CD14-positive monocyte (primary cell): ENCODE results near the gene MAP7. TPM values are rescaled to one million over a fixed set of nuclear protein-coding genes. Genes with fewer than 3 reads are reported as not detected.

Experiments
- DNase-seq, 3 donors: peaks; one replicate each; pipeline ENCODE4 v3.0.0-alpha.2; 2011 to 2022
- H2AFZ ChIP-seq: 2 replicates; pipeline ENCODE4 v1.6.0; 2012; ENCODE audit warnings: mild to moderate bottlenecking, low read depth, low read length, inconsistent platforms; ENCODE audit not compliant: insufficient read depth, poor library complexity, severe bottlenecking
- H3K27ac ChIP-seq, 2 donors: 1 replicate in 1 of 2; 2 replicates in 1 of 2; pipeline ENCODE4 v1.5.1; 2012 to 2013; ENCODE audit warnings: low read length in 2 of 2, control low read depth in 1 of 2, inconsistent platforms in 1 of 2, low read depth in 1 of 2, mild to moderate bottlenecking in 1 of 2
- H3K27me3 ChIP-seq, 2 donors: one replicate each; pipeline versions ENCODE4 v1.6.0 to v1.6.1; 2011 to 2013; ENCODE audit warnings: low read length in 2 of 2; ENCODE audit not compliant: control insufficient read depth in 2 of 2, insufficient read depth in 2 of 2
- H3K36me3 ChIP-seq, 2 donors: replicated peaks in 1 of 2; 1 replicate in 1 of 2; 2 replicates in 1 of 2; pipeline versions ENCODE4 v1.5.1 to v1.6.1; 2012 to 2013; ENCODE audit warnings: low read length in 2 of 2, control low read depth in 1 of 2, inconsistent platforms in 1 of 2, mild to moderate bottlenecking in 1 of 2; ENCODE audit not compliant: insufficient read depth in 2 of 2, control insufficient read depth in 1 of 2
- H3K4me1 ChIP-seq, 2 donors: 1 replicate in 1 of 2; 2 replicates in 1 of 2; pipeline versions ENCODE4 v1.5.1 to v1.6.1; 2012 to 2013; ENCODE audit warnings: low read length in 2 of 2, control low read depth in 1 of 2, inconsistent platforms in 1 of 2, mild to moderate bottlenecking in 1 of 2, moderate library complexity in 1 of 2; ENCODE audit not compliant: insufficient read depth in 2 of 2, control insufficient read depth in 1 of 2
- H3K4me2 ChIP-seq: replicated peaks from 2 replicates; pipeline ENCODE3; 2012; ENCODE audit warnings: low read length, moderate library complexity, mild to moderate bottlenecking; ENCODE audit not compliant: poor library complexity, severe bottlenecking; ENCODE audit errors: extremely low read depth
- H3K4me3 ChIP-seq, 3 experiments: fragments of 200-600 bp in 1 of 3; sonication (generic) in 1 of 3; replicated peaks in 1 of 3; 1 replicate in 2 of 3; 2 replicates in 1 of 3; pipeline ENCODE4 v1.5.1; 2011 to 2013; ENCODE audit warnings: low read length in 3 of 3, mild to moderate bottlenecking in 3 of 3, control low read depth in 2 of 3, low read depth in 2 of 3, inconsistent platforms in 1 of 3, moderate library complexity in 1 of 3
- H3K79me2 ChIP-seq: 2 replicates; pipeline ENCODE4 v1.6.0; 2012; ENCODE audit warnings: mild to moderate bottlenecking, control low read depth, inconsistent platforms, low read length, moderate library complexity; ENCODE audit not compliant: insufficient read depth
- H3K9ac ChIP-seq: 2 replicates; pipeline ENCODE4 v1.6.0; 2017; ENCODE audit warnings: low read length, mild to moderate bottlenecking; ENCODE audit not compliant: insufficient read depth, poor library complexity, severe bottlenecking
- H3K9me3 ChIP-seq, 2 donors: replicated peaks in 1 of 2; 1 replicate in 1 of 2; 2 replicates in 1 of 2; pipeline versions ENCODE4 v1.5.1 to v1.6.1; 2012 to 2013; ENCODE audit warnings: low read length in 2 of 2, control low read depth in 1 of 2; ENCODE audit not compliant: control insufficient read depth in 1 of 2, insufficient read depth in 1 of 2
- H4K20me1 ChIP-seq: 2 replicates; pipeline ENCODE4 v1.6.0; 2012; ENCODE audit warnings: mild to moderate bottlenecking, low read length, control low read depth, moderate library complexity; ENCODE audit not compliant: insufficient read depth
- H3K27ac Mint-ChIP-seq, 7 donors: one replicate each; pipeline ENCODE4 v1.8.0; 2020; ENCODE audit warnings: mild to moderate bottlenecking in 7 of 7, mixed read lengths in 7 of 7, moderate library complexity in 6 of 7, inconsistent platforms in 2 of 7
- H3K27me3 Mint-ChIP-seq, 3 donors: one replicate each; pipeline ENCODE4 v1.8.0; 2021 to 2022; ENCODE audit warnings: low read depth in 3 of 3, mild to moderate bottlenecking in 3 of 3, mixed read lengths in 3 of 3, moderate library complexity in 3 of 3, inconsistent platforms in 1 of 3
- H3K36me3 Mint-ChIP-seq, 2 donors: one replicate each; pipeline ENCODE4 v1.8.0; 2020; ENCODE audit warnings: mixed read lengths in 2 of 2, inconsistent platforms in 1 of 2, mild to moderate bottlenecking in 1 of 2
- H3K4me1 Mint-ChIP-seq: one replicate; pipeline ENCODE4 v1.8.0; 2020; ENCODE audit warnings: mild to moderate bottlenecking, mixed read lengths
- H3K4me3 Mint-ChIP-seq, 2 donors: one replicate each; pipeline ENCODE4 v1.8.0; 2020; ENCODE audit warnings: mild to moderate bottlenecking in 2 of 2, mixed read lengths in 2 of 2, moderate library complexity in 1 of 2
- H3K9me3 Mint-ChIP-seq, 7 donors: one replicate each; pipeline ENCODE4 v1.8.0; 2020 to 2022; ENCODE audit warnings: mixed read lengths in 7 of 7, mild to moderate bottlenecking in 6 of 7, moderate library complexity in 6 of 7, inconsistent platforms in 2 of 7
- CTCF ChIP-seq: fragments of 200-600 bp; IDR thresholded peaks from one replicate; pipeline ENCODE4 v1.8.0; 2022; ENCODE audit warnings: antibody characterized with exemption, mild to moderate bottlenecking
- WGBS: methylation state at CpG from one replicate; pipeline ENCODE4 v1.1.5; 2013; ENCODE audit warnings: missing lambda C conversion rate; ENCODE audit not compliant: insufficient coverage; 5-methylcytosine and 5-hydroxymethylcytosine counted together
- intact Hi-C, 2 donors: fragments of 100-400 bp; cut with micrococcal nuclease; formaldehyde crosslinking; loops; one replicate each; pipeline versions ENCODE4 v1.15.0 to v1.15.1; 2023
- polyA plus RNA-seq, 3 donors: library from polyadenylated mRNA; depleted of rRNA in 1 of 3; unstranded in 2 of 3; stranded (reverse) in 1 of 3; fragments of 300-500 nt in 2 of 3; fragments of >200 nt in 1 of 3; fragmentation: Illumina TruSeq in 2 of 3; gene quantifications; 1 replicate in 2 of 3; 2 replicates in 1 of 3; pipeline ENCODE4 v1.2.3, GENCODE V29; 2012 to 2021

MAP7 gene
- polyA plus RNA-seq, 3 donors, result 0.67 to 1.6 (median 1.2) TPM

- Mint-ChIP-seq H3K4me3 (no peak overlapping the region), H3K4me1 (peaks cover 26% of the 10 kb centered on the region), H3K9me3 (peaks cover 0 to 2% (median 0%) of the 10 kb centered on the region in 7 donors), H3K36me3 (no peaks in the 10 kb centered on the region), H3K27ac (peak overlapping the region in 2 of 7 donors; percentile 23 to 82), H3K27me3 (peaks cover 0 to 4% (median 0%) of the 10 kb centered on the region in 3 donors)
- no peak overlapping the region for H3K4me3 ChIP-seq
- H3K4me2 ChIP-seq, result peak overlapping the region; percentile 17
- no peak overlapping the region for H2AFZ ChIP-seq
- intact Hi-C loops, result no loop called here
- no peak overlapping the region for H3K27ac ChIP-seq
- WGBS, result no CpG with 5 or more reads among the region's 4 CpGs
- H4K20me1 ChIP-seq, result no peaks in the 10 kb centered on the region
- H3K9me3 ChIP-seq, result no peaks in the 10 kb centered on the region
- no peaks in the 10 kb centered on the region for H3K79me2 ChIP-seq
- H3K4me1 ChIP-seq, result peaks cover 18 to 19% of the 10 kb centered on the region in 2 donors
- TF ChIP-seq CTCF, result no peak
- H3K9ac ChIP-seq, result no peak overlapping the region
- DNase-seq, result peak; percentile 3 to 36 (median 21)
- H3K36me3 ChIP-seq, result no peaks in the 10 kb centered on the region
- H3K27me3 ChIP-seq, result no peaks in the 10 kb centered on the region
Measured at GRCh38 chr6:136408204-136408603, 142.0 kb downstream of the MAP7 start.

- Histone ChIP-seq H3K27me3 (no peaks in the 10 kb centered on the region), H2AFZ (no peak overlapping the region)
- peaks cover 0 to 6% (median 0%) of the 10 kb centered on the region in 7 donors for H3K9me3 Mint-ChIP-seq
Measured at GRCh38 chr6:136405420-136406029, 144.7 kb downstream of the MAP7 start.

More at GRCh38 chr6:136405420-136406029, 144.7 kb downstream of the MAP7 start:
- peaks cover 18 to 19% of the 10 kb centered on the region in 2 donors for H3K4me1 ChIP-seq
- no peak overlapping the region for H3K9ac ChIP-seq
- H3K79me2 ChIP-seq, result no peaks in the 10 kb centered on the region
- TF ChIP-seq CTCF, result no peak
- H3K36me3 Mint-ChIP-seq, result no peaks in the 10 kb centered on the region
- no peak overlapping the region for H3K4me3 ChIP-seq
- peaks cover 27% of the 10 kb centered on the region for H3K4me1 Mint-ChIP-seq
- H3K4me3 Mint-ChIP-seq, result no peak overlapping the region
- H3K4me2 ChIP-seq, result no peak overlapping the region
- no peaks in the 10 kb centered on the region for H4K20me1 ChIP-seq
- 0% methylated on average over 2 of the region's 3 CpGs for WGBS
- H3K27ac ChIP-seq, result no peak overlapping the region
- H3K9me3 ChIP-seq, result no peaks in the 10 kb centered on the region
- intact Hi-C loops, result no loop called here
- DNase-seq, result peak in 2 of 3 donors; percentile 8
- H3K27me3 Mint-ChIP-seq, result peaks cover 0 to 4% (median 0%) of the 10 kb centered on the region in 3 donors
- H3K36me3 ChIP-seq, result no peaks in the 10 kb centered on the region
- H3K27ac Mint-ChIP-seq, result peak overlapping the region in 3 of 7 donors; percentile 18 to 52 (median 35)
